ENCODE data around the gene HYI. TPM values are rescaled to one million over a fixed set of nuclear protein-coding genes. Genes with fewer than 3 reads are reported as not detected.

The HYI gene
- total and polyA plus RNA-seq, 2 experiments from 2014 or later = 14.3 to 18.9 TPM

GRCh38 chr1:43437031-43437973, 16.4 kb downstream of the HYI start:
- peak; percentile 36 for DNase-seq (ENCODE audit: low spot score)
- Histone ChIP-seq H4K20me1 (replicated peaks; ENCODE audit: insufficient read depth) (no peaks in the 10 kb centered on the region), H3K27me3 (ENCODE audit: insufficient read depth) (no peaks in the 10 kb centered on the region), H3K36me3 (ENCODE audit: insufficient read depth) (no peaks in the 10 kb centered on the region), H3F3A (replicated peaks; ENCODE audit: low read depth) (no peaks in the 10 kb centered on the region), H3K4me3 (no peak overlapping the region), H3K27ac (ENCODE audit: low read depth) (no peak overlapping the region), H3K4me1 (ENCODE audit: insufficient read depth) (no peaks in the 10 kb centered on the region), H3K4me2 (no peak overlapping the region), H2AFZ (no peak overlapping the region), H3K9me2 (ENCODE audit: insufficient read depth) (no peaks in the 10 kb centered on the region), H3K79me2 (replicated peaks; ENCODE audit: insufficient read depth) (no peaks in the 10 kb centered on the region)
- Mint-ChIP-seq H3K4me3 (no peak overlapping the region), H3K27ac (no peak overlapping the region), H3K4me1 (peaks cover 7% of the 10 kb centered on the region), H3K9me3 (no peaks in the 10 kb centered on the region), H3K27me3 (ENCODE audit: insufficient read depth, low read depth, poor library complexity) (peaks cover 2% of the 10 kb centered on the region), H3K36me3 (ENCODE audit: low read depth) (peaks cover 6% of the 10 kb centered on the region; the same call in 2 of the 3 replicates)
- no peak for TF ChIP-seq EZH2phosphoT487 (IDR thresholded peaks at IDR 0.05; ENCODE audit: unreplicated experiment)
- no peak for TF ChIP-seq NANOG (IDR thresholded peaks at IDR 0.05; ENCODE audit: borderline replicate concordance)
- no peak for TF ChIP-seq CTCF (conservative IDR thresholded peaks at IDR 0.05; ENCODE audit: low read depth in 2 of 2)
- no peak for TF ChIP-seq ZNF462 (CRISPR knock-in tag; IDR thresholded peaks at IDR 0.05)
- no peak for TF ChIP-seq REST (IDR thresholded peaks at IDR 0.05; ENCODE audit: unreplicated experiment)
- peak; percentile 17; the same call in 1 of the 3 replicates for ATAC-seq
